Anterior cingulate cortex (tissue), 58 donors: Measurements from ENCODE around the gene ZFYVE28.
A peak's percentile ranks its signal among the peaks of the same experiment; 100 is the strongest.

Source experiments
- DNase-seq, 58 donors: peaks; one replicate each; lab custom pipeline; 2025; lab: John Stamatoyannopoulos, UW

The ZFYVE28 gene

GRCh38 chr4:2371765-2372487, 46.5 kb downstream of the ZFYVE28 start:
- DNase-seq: no peak

- DNase-seq: no peak
Observed at GRCh38 chr4:2370597-2371320, 47.7 kb downstream of the ZFYVE28 start.

DNA sequence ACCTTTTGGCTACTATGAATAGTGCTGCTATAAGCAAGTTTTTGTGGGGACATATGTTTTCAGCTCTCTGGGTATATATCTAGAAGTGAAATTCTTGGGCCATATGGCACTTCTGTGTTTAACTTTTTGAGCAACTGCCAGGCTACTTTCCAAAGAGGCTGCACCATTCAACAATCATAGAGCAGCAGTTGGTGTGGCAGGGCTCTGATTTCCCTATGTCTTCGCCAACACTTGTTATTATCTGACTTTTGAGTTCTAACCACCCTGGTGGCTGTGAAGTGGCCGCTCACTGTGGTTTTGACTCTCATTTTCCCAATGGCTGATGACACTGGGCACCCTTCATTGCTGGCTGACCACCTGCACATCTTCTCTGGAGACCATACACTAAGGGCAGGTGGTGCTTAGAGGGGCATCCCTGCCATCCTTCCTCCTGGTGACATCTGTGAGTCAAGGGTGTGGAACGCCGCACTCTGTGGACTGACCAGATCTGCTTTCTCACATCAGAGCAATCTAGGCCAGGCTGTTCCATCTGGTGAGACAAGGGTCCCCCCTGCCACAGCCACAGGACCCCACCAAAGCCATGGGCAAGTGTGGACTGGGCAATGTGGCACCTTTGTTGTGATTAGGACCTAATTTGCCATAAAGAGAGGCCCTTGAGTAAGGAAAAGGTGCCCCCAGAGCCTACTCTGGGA, 49.6 kb downstream of the ZFYVE28 start:
- DNase-seq: no peak

DNA sequence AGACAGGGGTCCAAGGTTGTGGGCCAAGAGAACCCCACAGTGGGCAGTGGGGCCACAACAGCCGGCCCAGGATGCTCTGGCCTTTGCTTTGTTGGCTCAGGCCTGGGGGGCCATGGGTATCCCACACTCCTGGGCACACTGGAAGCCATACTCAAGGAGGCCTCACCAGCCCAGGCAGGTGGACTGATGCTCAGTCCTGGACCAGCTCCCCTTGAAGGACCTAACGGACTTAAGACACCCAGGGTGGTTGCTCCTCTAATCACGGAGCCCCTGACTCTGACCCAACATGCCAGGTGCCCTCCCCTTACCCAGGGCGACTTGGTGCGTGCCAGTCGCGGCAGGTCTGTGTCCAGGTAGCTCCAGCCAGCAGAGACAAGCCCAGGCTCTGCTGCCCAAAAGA, 50.8 kb downstream of the ZFYVE28 start:
- DNase-seq: no peak

DNA sequence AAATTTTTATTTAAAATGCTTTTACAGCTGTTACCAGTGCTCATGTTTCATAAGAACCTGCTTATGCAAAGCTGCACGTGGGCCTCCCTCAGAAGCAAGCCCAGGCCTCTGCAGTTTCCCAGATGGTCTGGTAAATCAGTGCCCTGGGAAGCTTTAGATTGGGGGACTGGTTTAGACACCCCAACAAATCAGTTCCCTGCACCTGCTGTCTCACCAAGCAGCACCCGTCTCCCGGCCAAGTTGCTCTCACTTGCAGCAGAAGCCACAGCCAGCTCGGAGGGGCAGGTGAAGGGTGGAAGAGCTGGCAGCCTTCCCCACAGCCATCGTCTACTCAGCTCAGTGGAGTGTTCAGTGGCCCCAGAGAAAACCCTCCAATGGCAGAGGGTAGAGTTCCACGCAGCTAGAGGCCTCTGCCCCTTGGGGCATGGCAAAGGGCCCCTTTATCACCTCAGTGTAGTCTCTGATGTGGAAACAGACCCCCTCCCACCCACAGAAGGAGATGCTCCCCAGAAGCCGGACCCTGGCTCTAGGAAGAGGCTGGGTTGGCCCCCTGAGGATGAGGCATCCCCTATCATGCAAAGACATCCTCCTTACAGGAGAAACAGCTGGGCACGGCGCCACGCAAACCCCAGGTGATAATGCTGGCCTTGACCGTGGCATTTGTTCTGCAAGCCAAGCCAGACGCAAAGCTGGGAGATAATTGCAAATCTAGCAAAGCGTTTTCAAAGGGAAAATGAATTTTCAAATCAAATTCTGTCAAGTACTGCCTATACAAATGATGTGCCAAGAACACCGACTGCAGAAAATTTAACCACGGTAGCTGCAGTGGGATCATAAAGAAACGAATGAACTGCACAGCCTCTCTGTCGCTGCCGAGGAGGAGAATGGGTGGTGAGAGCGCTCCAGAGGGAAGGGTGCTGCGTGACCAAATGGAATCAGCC, 51.9 kb downstream of the ZFYVE28 start:
- DNase-seq: peak in 30 of 58 donors; percentile 18 to 88 (median 44)

- DNase-seq: no peak
Observed at GRCh38 chr4:2365913-2366210, 52.6 kb downstream of the ZFYVE28 start.

GRCh38 chr4:2365054-2365912, 53.2 kb downstream of the ZFYVE28 start:
- no peak for DNase-seq

DNA sequence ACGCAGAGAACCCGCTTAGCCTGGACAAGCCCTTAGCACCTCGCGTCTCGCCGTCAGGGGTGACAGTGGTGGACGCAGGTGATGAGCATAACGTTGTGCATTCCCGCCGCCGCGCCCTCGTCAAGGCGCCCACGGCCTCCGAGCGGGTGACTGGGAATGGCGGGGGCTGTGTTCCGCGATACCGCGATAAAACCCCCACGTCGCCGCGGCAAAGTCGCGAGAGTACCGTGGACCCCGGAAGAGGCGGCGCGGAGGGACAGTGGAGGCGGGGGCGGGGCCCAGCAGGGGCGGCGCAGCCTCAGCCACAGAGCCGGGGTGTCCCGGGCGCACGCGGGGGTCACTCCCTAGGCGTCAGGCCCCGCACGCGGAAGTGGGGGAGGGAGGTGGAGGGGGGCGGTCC, 53.8 kb downstream of the ZFYVE28 start:
- DNase-seq: peak in 6 of 58 donors; percentile 6 to 51 (median 41)

GRCh38 chr4:2363951-2364653, 54.3 kb downstream of the ZFYVE28 start:
- DNase-seq: no peak

- DNase-seq: no peak
Observed at GRCh38 chr4:2363056-2363721, 55.3 kb downstream of the ZFYVE28 start.

DNA sequence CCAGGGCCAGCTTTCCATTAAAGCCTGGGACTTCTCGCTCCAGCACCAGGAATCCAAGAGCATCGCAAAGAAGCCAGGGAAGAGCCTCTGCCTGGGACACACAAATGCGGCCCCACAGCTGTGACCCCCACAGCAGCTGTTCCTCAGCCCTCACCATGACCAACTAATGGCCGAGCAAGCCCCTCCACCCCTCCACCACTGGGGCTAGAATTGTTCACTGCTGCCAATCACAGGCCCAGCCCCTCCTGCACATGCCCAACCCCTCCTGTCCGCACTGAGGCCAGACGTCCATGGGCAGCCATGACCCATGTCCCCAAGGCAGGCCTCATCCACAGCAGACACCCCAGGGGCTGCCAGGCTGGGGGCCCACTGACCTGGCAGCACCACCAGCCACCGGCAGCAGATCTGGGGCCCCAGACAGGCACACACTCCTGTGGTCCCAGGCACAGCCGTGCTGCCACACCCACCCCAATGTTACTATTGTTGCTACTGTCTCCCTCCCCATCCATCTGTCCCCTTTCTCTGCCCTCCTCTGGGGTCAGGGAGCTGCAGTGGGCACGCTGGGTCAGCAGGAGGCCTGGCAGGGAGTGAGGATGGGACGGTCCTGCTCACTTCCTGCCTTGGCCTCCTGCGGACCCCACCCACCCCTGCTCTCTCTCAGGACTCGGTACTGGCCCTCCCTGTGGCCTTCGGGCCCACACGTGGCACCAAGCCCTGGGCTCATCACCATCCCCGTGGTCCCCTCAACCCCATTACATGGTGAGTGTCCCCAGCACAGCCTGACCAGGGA, 56.0 kb downstream of the ZFYVE28 start:
- DNase-seq: no peak

DNA sequence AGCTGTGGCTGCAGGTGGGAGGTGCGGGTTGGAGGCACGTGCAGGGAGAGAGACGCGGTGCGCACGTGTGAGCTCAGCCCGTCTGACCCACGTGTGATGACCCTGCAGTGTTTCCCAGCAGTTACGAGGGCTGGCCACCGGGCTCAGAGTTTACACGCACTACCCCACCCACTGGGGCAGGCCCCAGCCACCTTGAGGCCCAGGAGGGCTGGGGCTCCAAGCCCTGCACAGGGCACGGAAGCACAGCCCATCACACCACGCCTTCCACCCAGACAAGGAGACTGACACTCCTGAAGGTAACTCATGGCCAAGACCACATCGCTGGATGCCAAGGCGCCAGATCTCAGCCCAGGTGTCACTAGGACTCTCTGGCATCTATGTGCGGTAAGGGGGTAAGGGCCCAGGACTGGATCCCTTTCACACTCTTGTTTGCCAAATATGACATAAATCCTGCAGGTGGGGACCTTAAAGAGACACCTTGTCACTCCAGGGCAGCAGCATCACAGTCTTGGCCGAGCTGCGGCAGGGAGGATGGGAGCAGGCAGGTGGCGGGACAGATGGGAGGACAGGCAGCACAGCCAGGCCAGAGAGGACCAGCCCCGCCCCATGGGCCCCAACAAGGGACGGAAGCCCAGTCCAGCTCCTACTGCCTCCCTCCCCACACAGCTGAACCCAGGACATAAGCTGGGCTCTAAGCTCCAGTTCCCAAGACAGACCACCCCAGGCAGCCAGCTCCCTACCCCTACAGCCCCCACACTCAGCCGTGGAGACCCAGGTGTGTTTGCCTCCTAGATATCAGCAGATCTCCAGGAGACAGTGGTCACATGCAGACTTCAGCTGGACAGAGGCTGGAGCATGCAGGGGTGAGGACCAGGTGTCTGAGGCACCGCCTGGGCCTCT, 56.8 kb downstream of the ZFYVE28 start:
- DNase-seq: no peak

DNA sequence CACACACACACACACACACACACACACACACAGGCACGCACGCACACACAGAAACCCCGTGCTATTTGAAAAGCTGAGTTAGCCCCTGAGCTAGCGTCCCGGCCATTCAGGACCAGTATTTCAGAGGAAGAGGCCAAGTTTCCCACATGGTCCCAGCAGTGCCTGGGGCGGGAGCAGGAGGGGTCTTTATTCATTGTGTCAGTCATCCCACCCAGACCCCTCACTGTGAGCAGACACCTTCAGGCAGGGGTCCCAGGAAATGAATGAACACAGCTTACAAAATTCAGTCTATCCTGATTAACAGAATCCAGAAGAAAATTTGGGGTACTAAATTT, 58.1 kb downstream of the ZFYVE28 start:
- DNase-seq: no peak

- DNase-seq: no peak
Observed at GRCh38 chr4:2359591-2360395, 58.7 kb downstream of the ZFYVE28 start.

GRCh38 chr4:2357821-2358745, 60.4 kb downstream of the ZFYVE28 start:
- DNase-seq: no peak
